GM12878 (cell line): ENCODE measurements around the gene AGBL5. TPM values are rescaled to one million over a fixed set of nuclear protein-coding genes. Genes with fewer than 3 reads are reported as not detected.

Source experiments
- ASH2L ChIP-seq: fragments of 300-600, 200-600 bp; sonication (generic); IDR thresholded peaks from 2 replicates; pipeline ENCODE4 v1.6.1; 2017; ENCODE audit warnings: low read depth, mild to moderate bottlenecking, borderline replicate concordance
- CHD4 ChIP-seq: fragments of 200-600 bp; sonication (generic); IDR thresholded peaks from 2 replicates; pipeline ENCODE4 v1.6.1; 2016; ENCODE audit warnings: mild to moderate bottlenecking
- EGR1 ChIP-seq, 2 experiments: IDR thresholded peaks; 1 replicate in 1 of 2; 2 replicates in 1 of 2; pipeline ENCODE4 v1.6.1; 2011 to 2012; ENCODE audit warnings: low read depth in 2 of 2, low read length in 2 of 2, borderline replicate concordance in 1 of 2, mild to moderate bottlenecking in 1 of 2, moderate library complexity in 1 of 2
- GATAD2B ChIP-seq: fragments of 450-650 bp; conservative IDR thresholded peaks from 2 replicates; pipeline ENCODE4 v1.6.1; 2017; ENCODE audit warnings: low read depth, mild to moderate bottlenecking, moderate library complexity
- HCFC1 ChIP-seq: fragments of 150-350 bp; IDR thresholded peaks from 2 replicates; pipeline ENCODE4 v1.6.1; 2014; ENCODE audit warnings: low read length
- MXI1 ChIP-seq: fragments of 150-350 bp; IDR thresholded peaks from 2 replicates; pipeline ENCODE4 v1.6.1; 2011; ENCODE audit warnings: low read depth, mild to moderate bottlenecking, inconsistent platforms, low read length, improper control_type of control experiment
- NR2F1 ChIP-seq: fragments of 450-650 bp; conservative IDR thresholded peaks from 2 replicates; pipeline ENCODE4 v1.6.1; 2017; ENCODE audit warnings: mild to moderate bottlenecking
- POU2F2 ChIP-seq: IDR thresholded peaks from 3 replicates; pipeline ENCODE4 v1.6.1; 2011; ENCODE audit warnings: low read depth, mild to moderate bottlenecking, low read length, borderline replicate concordance
- RBBP5 ChIP-seq: fragments of 200-600 bp; sonication (generic); conservative IDR thresholded peaks from 2 replicates; pipeline ENCODE4 v1.6.1; 2016
- SIN3A ChIP-seq: IDR thresholded peaks from 2 replicates; pipeline ENCODE4 v1.6.1; 2012; ENCODE audit warnings: low read depth, low read length, improper control_type of control experiment
- SMAD1 ChIP-seq: fragments of 450-650 bp; IDR thresholded peaks from 2 replicates; pipeline ENCODE4 v1.6.1; 2018; ENCODE audit warnings: mild to moderate bottlenecking, low read depth; ENCODE audit not compliant: partially characterized antibody
- SMC3 ChIP-seq: IDR thresholded peaks from 2 replicates; pipeline ENCODE4 v1.6.1; 2011; ENCODE audit warnings: low read length, improper control_type of control experiment, borderline replicate concordance
- SREBF2 ChIP-seq: IDR thresholded peaks from 2 replicates; pipeline ENCODE4 v1.6.1; 2012; ENCODE audit warnings: mild to moderate bottlenecking, low read length
- TCF3 ChIP-seq: IDR thresholded peaks from 2 replicates; pipeline ENCODE4 v1.6.1; 2012; ENCODE audit warnings: low read depth, mild to moderate bottlenecking, low read length, borderline replicate concordance; ENCODE audit not compliant: insufficient read depth
- ZNF384 ChIP-seq: IDR thresholded peaks from 2 replicates; pipeline ENCODE4 v1.6.1; 2012; ENCODE audit warnings: low read depth, mild to moderate bottlenecking, low read length, improper control_type of control experiment, borderline replicate concordance
- polyA plus RNA-seq, 11 experiments: library from polyadenylated mRNA; depleted of rRNA in 4 of 11; unstranded in 6 of 11; stranded (reverse) in 5 of 11; fragments of >200 nt; fragmentation: Nextera tagmentation in 4 of 11; fragmentation: Illumina TruSeq in 1 of 11; extraction: Ambion mirVana in 4 of 11; extraction: Trizol in 1 of 11; gene quantifications; 1 replicate in 1 of 11; 2 replicates in 10 of 11; pipeline versions ENCODE4 v1.2.1 to v1.2.3, GENCODE V29; 2011 to 2016; ENCODE audit warnings: inconsistent platforms in 2 of 11, missing spikeins in 2 of 11, low read depth in 1 of 11
- total RNA-seq, 4 experiments: library from RNA; depleted of rRNA in 3 of 4; stranded (reverse); fragments of >200 nt in 3 of 4; fragmentation: Illumina TruSeq in 1 of 4; extraction: Trizol in 1 of 4; gene quantifications; 2 replicates each; pipeline versions ENCODE4 v1.2.1 to v1.2.3, GENCODE V29; 2013 to 2021
- TF ChIP-seq, protein P1 (sequence below): fragments of 150-350 bp; IDR thresholded peaks from 2 replicates; pipeline ENCODE4 v1.6.1; 2016; ENCODE audit warnings: low read depth, low read length
- TF ChIP-seq, protein P2 (sequence below): fragments of 450-650 bp; IDR thresholded peaks from 2 replicates; pipeline ENCODE4 v1.6.1; 2016; ENCODE audit warnings: mild to moderate bottlenecking, moderate library complexity, borderline replicate concordance
- TF ChIP-seq, protein P3 (sequence below): fragments of 450-650 bp; conservative IDR thresholded peaks from 2 replicates; pipeline ENCODE4 v1.6.1; 2017; ENCODE audit warnings: mild to moderate bottlenecking, moderate library complexity
- TF ChIP-seq, protein P4 (sequence below): fragments of 450-650 bp; IDR thresholded peaks from 2 replicates; pipeline ENCODE4 v1.6.1; 2014; ENCODE audit warnings: mild to moderate bottlenecking

AGBL5 gene
- total and polyA plus RNA-seq, 10 of the 15 experiments (the other 5 are each of a cell fraction or from before 2014, with no cell fraction given): 1.9 to 28.5 (median 19.5) TPM

DNA sequence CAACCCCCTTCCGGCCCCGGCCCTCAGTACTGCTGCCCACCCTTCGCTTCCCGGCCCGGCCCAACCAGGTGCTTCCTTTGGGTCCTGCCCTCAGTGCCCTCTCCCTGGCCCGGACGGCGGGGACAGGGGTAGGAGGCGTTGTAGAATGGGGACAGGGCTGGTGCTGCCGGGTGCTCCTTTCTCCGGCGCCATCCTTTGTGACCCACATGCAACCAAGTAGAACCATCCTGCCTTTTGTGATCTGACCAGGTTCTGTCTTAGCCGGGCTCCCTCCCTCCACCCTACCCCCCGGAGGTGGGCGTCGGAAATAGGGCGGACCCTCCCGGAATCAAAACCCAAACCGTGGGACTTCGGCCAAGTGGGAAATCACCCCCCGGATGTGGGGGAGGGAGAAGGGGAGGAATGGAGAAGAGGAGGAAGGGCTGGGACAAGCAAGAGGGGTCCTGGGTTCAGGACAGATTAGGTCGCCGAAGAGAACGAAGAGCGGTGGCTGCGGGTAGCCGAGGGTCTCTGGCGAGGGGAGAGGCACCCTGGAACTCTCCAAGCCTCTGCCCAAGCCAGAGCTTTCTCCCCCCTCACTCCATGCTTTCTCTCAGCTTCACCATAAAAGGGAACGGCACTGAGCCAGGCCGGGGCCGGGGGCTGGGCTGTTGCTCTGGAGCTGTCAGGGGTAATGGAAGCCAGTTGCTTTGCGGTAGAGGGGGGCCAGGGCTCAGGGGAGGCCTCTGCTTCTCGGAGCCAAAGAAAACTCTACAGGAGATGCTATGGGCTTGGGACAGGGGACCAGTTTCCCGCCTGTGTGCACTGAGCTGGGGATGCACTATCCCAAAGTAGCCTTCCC, 20.7 kb downstream of the AGBL5 start (continued):
- TF ChIP-seq ASH2L: no peak
- no peak for TF ChIP-seq GATAD2B
- no peak for TF ChIP-seq SREBF2
- no peak for TF ChIP-seq HCFC1
- TF ChIP-seq EGR1 (IDR thresholded peaks at IDR 0.05; ENCODE audit: borderline replicate concordance in 1 of 2, low read depth in 2 of 2, low read length in 2 of 2): peak in 1 of 2 experiments; percentile 68; a peak in 2 of 3 replicates
- TF ChIP-seq SMC3: no peak
- no peak for TF ChIP-seq SIN3A
- no peak for TF ChIP-seq RBBP5
- TF ChIP-seq, protein P1, sequence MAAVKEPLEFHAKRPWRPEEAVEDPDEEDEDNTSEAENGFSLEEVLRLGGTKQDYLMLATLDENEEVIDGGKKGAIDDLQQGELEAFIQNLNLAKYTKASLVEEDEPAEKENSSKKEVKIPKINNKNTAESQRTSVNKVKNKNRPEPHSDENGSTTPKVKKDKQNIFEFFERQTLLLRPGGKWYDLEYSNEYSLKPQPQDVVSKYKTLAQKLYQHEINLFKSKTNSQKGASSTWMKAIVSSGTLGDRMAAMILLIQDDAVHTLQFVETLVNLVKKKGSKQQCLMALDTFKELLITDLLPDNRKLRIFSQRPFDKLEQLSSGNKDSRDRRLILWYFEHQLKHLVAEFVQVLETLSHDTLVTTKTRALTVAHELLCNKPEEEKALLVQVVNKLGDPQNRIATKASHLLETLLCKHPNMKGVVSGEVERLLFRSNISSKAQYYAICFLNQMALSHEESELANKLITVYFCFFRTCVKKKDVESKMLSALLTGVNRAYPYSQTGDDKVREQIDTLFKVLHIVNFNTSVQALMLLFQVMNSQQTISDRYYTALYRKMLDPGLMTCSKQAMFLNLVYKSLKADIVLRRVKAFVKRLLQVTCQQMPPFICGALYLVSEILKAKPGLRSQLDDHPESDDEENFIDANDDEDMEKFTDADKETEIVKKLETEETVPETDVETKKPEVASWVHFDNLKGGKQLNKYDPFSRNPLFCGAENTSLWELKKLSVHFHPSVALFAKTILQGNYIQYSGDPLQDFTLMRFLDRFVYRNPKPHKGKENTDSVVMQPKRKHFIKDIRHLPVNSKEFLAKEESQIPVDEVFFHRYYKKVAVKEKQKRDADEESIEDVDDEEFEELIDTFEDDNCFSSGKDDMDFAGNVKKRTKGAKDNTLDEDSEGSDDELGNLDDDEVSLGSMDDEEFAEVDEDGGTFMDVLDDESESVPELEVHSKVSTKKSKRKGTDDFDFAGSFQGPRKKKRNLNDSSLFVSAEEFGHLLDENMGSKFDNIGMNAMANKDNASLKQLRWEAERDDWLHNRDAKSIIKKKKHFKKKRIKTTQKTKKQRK: no peak
- TF ChIP-seq, protein P2, sequence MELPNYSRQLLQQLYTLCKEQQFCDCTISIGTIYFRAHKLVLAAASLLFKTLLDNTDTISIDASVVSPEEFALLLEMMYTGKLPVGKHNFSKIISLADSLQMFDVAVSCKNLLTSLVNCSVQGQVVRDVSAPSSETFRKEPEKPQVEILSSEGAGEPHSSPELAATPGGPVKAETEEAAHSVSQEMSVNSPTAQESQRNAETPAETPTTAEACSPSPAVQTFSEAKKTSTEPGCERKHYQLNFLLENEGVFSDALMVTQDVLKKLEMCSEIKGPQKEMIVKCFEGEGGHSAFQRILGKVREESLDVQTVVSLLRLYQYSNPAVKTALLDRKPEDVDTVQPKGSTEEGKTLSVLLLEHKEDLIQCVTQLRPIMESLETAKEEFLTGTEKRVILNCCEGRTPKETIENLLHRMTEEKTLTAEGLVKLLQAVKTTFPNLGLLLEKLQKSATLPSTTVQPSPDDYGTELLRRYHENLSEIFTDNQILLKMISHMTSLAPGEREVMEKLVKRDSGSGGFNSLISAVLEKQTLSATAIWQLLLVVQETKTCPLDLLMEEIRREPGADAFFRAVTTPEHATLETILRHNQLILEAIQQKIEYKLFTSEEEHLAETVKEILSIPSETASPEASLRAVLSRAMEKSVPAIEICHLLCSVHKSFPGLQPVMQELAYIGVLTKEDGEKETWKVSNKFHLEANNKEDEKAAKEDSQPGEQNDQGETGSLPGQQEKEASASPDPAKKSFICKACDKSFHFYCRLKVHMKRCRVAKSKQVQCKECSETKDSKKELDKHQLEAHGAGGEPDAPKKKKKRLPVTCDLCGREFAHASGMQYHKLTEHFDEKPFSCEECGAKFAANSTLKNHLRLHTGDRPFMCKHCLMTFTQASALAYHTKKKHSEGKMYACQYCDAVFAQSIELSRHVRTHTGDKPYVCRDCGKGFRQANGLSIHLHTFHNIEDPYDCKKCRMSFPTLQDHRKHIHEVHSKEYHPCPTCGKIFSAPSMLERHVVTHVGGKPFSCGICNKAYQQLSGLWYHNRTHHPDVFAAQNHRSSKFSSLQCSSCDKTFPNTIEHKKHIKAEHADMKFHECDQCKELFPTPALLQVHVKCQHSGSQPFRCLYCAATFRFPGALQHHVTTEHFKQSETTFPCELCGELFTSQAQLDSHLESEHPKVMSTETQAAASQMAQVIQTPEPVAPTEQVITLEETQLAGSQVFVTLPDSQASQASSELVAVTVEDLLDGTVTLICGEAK: no peak
- TF ChIP-seq, protein P3, sequence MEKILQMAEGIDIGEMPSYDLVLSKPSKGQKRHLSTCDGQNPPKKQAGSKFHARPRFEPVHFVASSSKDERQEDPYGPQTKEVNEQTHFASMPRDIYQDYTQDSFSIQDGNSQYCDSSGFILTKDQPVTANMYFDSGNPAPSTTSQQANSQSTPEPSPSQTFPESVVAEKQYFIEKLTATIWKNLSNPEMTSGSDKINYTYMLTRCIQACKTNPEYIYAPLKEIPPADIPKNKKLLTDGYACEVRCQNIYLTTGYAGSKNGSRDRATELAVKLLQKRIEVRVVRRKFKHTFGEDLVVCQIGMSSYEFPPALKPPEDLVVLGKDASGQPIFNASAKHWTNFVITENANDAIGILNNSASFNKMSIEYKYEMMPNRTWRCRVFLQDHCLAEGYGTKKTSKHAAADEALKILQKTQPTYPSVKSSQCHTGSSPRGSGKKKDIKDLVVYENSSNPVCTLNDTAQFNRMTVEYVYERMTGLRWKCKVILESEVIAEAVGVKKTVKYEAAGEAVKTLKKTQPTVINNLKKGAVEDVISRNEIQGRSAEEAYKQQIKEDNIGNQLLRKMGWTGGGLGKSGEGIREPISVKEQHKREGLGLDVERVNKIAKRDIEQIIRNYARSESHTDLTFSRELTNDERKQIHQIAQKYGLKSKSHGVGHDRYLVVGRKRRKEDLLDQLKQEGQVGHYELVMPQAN: no peak; the same call in 1 of the 2 replicates
- TF ChIP-seq NR2F1: no peak
- TF ChIP-seq ZNF384: no peak
- TF ChIP-seq TCF3: no peak
- TF ChIP-seq, protein P4, sequence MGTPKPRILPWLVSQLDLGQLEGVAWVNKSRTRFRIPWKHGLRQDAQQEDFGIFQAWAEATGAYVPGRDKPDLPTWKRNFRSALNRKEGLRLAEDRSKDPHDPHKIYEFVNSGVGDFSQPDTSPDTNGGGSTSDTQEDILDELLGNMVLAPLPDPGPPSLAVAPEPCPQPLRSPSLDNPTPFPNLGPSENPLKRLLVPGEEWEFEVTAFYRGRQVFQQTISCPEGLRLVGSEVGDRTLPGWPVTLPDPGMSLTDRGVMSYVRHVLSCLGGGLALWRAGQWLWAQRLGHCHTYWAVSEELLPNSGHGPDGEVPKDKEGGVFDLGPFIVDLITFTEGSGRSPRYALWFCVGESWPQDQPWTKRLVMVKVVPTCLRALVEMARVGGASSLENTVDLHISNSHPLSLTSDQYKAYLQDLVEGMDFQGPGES: no peak
- TF ChIP-seq CHD4: no peak
- peak; percentile 51 for TF ChIP-seq SMAD1
- TF ChIP-seq MXI1: no peak
- TF ChIP-seq POU2F2: no peak
